K562 (cell line): ENCODE results near the gene TAF11. TPM values are rescaled to one million over a fixed set of nuclear protein-coding genes. Genes with fewer than 3 reads are reported as not detected.

Experiments
- CEBPG ChIP-seq, 3 experiments: fragments of 200-800 bp in 1 of 3; sonication (Bioruptor generic) in 1 of 3; sonication (generic) in 1 of 3; formaldehyde crosslinking in 1 of 3; IDR thresholded peaks in 2 of 3; conservative IDR thresholded peaks in 1 of 3; 2 replicates each; pipeline versions ENCODE4 v1.6.1 to v1.8.0; 2016 to 2022; ENCODE audit warnings: missing compliant biosample characterization in 2 of 3, missing genetic modification characterization in 2 of 3, mild to moderate bottlenecking in 1 of 3, missing genetic modification reagents in 1 of 3
- CREB3L1 ChIP-seq: fragments of 450-650 bp; IDR thresholded peaks from 2 replicates; pipeline ENCODE4 v1.6.1; 2014; ENCODE audit warnings: low read depth, mild to moderate bottlenecking, moderate library complexity, borderline replicate concordance
- E2F1 ChIP-seq: sonication (generic); formaldehyde crosslinking; IDR thresholded peaks from 2 replicates; pipeline ENCODE4 v1.8.1; 2023; ENCODE audit warnings: mild to moderate bottlenecking, missing genetic modification reagents, moderate library complexity
- ELF4 ChIP-seq: fragments of 450-650 bp; formaldehyde crosslinking; IDR thresholded peaks from 2 replicates; pipeline ENCODE4 v1.4.0; 2022; ENCODE audit warnings: missing genetic modification characterization
- IRF9 ChIP-seq: fragments of 450-650 bp; IDR thresholded peaks from 2 replicates; pipeline ENCODE4 v1.6.1; 2016; ENCODE audit warnings: missing biosample characterization, missing genetic modification characterization
- JUN ChIP-seq, 2 experiments: sonication (generic) in 1 of 2; formaldehyde crosslinking in 1 of 2; IDR thresholded peaks; 2 replicates each; pipeline versions ENCODE4 v1.6.1 to v1.8.0; 2012 to 2022; ENCODE audit warnings: borderline replicate concordance in 2 of 2, mild to moderate bottlenecking in 2 of 2, improper control_type of control experiment in 1 of 2, low read depth in 1 of 2, low read length in 1 of 2, missing genetic modification reagents in 1 of 2
- KDM5B ChIP-seq: fragments of 200-600 bp; sonication (generic); IDR thresholded peaks from 2 replicates; pipeline ENCODE4 v1.6.1; 2012; ENCODE audit warnings: low read depth, mild to moderate bottlenecking, moderate library complexity, low read length, control low read depth, inconsistent platforms; ENCODE audit not compliant: insufficient replicate concordance
- MBD1 ChIP-seq: fragments of 250-450 bp; sonication (Bioruptor Pico); IDR thresholded peaks from 2 replicates; pipeline ENCODE4 v1.8.0; 2022; ENCODE audit warnings: inconsistent platforms
- MCM3 ChIP-seq: fragments of 450-650 bp; IDR thresholded peaks from 2 replicates; pipeline ENCODE4 v1.6.1; 2016
- PYGO2 ChIP-seq: fragments of 450-650 bp; IDR thresholded peaks from 2 replicates; pipeline ENCODE4 v1.6.1; 2016; ENCODE audit warnings: mild to moderate bottlenecking, missing genetic modification characterization, moderate library complexity, missing compliant biosample characterization
- SOX6 ChIP-seq: fragments of 450-650 bp; IDR thresholded peaks from 2 replicates; pipeline ENCODE4 v1.6.1; 2014; ENCODE audit warnings: mild to moderate bottlenecking
- TBP ChIP-seq: optimal IDR thresholded peaks from 2 replicates; pipeline ENCODE3; 2011; ENCODE audit warnings: low read depth, low read length, improper control_type of control experiment
- TEAD2 ChIP-seq: fragments of 450-650 bp; IDR thresholded peaks from 2 replicates; pipeline ENCODE4 v1.6.1; 2016; ENCODE audit warnings: missing genetic modification characterization, control low read depth, missing compliant biosample characterization
- VEZF1 ChIP-seq: fragments of 200-800 bp; sonication (Bioruptor generic); IDR thresholded peaks from 2 replicates; pipeline ENCODE4 v1.6.1; 2017; ENCODE audit warnings: missing genetic modification characterization, missing compliant biosample characterization
- YY1 ChIP-seq, 3 experiments: IDR thresholded peaks; 2 replicates each; pipeline ENCODE4 v1.6.1; 2011; ENCODE audit warnings: low read length in 2 of 3, mild to moderate bottlenecking in 2 of 3, moderate library complexity in 2 of 3, borderline replicate concordance in 1 of 3, control low read depth in 1 of 3, low read depth in 1 of 3; ENCODE audit not compliant: insufficient read depth in 3 of 3, insufficient replicate concordance in 2 of 3, control insufficient read depth in 1 of 3, insufficient read length in 1 of 3; ENCODE audit errors: extremely low read depth in 1 of 3
- ZFPM2 ChIP-seq: fragments of 250-450 bp; sonication (Bioruptor Pico); IDR thresholded peaks from 2 replicates; pipeline ENCODE4 v1.5.1; 2022; ENCODE audit warnings: mild to moderate bottlenecking
- ZNF384 ChIP-seq: IDR thresholded peaks from 2 replicates; pipeline ENCODE4 v1.6.1; 2012; ENCODE audit warnings: low read depth, low read length, improper control_type of control experiment
- ZNF436 ChIP-seq: fragments of 250-450, 450-650 bp; sonication (Bioruptor Pico); formaldehyde crosslinking; IDR thresholded peaks from 2 replicates; pipeline ENCODE4 v1.7.0; 2020; ENCODE audit warnings: mild to moderate bottlenecking
- ZNF507 ChIP-seq: conservative IDR thresholded peaks from 2 replicates; pipeline ENCODE4 v1.6.1; 2017; ENCODE audit warnings: missing genetic modification characterization, missing compliant biosample characterization
- ZNF668 ChIP-seq: fragments of 250-450 bp; sonication (Bioruptor Pico); IDR thresholded peaks from 2 replicates; pipeline ENCODE4 v1.8.0; 2022; ENCODE audit warnings: mild to moderate bottlenecking, inconsistent platforms
- ZNF717 ChIP-seq: fragments of 250-450 bp; sonication (Bioruptor Pico); IDR thresholded peaks from 2 replicates; pipeline ENCODE4 v1.5.0; 2021
- polyA plus RNA-seq, 8 experiments: library from polyadenylated mRNA; depleted of rRNA in 4 of 8; stranded (reverse) in 5 of 8; unstranded in 3 of 8; fragments of >200 nt; fragmentation: Nextera tagmentation in 2 of 8; fragmentation: Illumina TruSeq in 1 of 8; extraction: Ambion mirVana in 2 of 8; extraction: Trizol in 1 of 8; gene quantifications; 2 replicates each; pipeline versions ENCODE4 v1.2.1 to v1.2.3, GENCODE V29; 2011 to 2014; ENCODE audit warnings: inconsistent platforms in 1 of 8, missing spikeins in 1 of 8
- total RNA-seq, 7 experiments: library from RNA; depleted of rRNA in 6 of 7; stranded (reverse); fragments of >200 nt in 6 of 7; fragmentation: Illumina TruSeq in 2 of 7; extraction: Trizol in 2 of 7; gene quantifications; 2 replicates each; pipeline versions ENCODE4 v1.2.1 to v1.2.3, GENCODE V29; 2011 to 2021; ENCODE audit warnings: low replicate concordance in 1 of 7

TAF11 gene
- total and polyA plus RNA-seq, 9 of the 15 experiments (the other 6 are each of a cell fraction or from before 2014, with no cell fraction given), result 40.9 to 91.9 (median 71.9) TPM

- no peak for TF ChIP-seq ZNF384
- TF ChIP-seq ZFPM2 (CRISPR knock-in tag), result no peak
- TF ChIP-seq YY1 (IDR thresholded peaks at IDR 0.05; ENCODE audit: borderline replicate concordance in 1 of 3, control insufficient read depth in 1 of 3, extremely low read depth in 1 of 3, insufficient read depth in 3 of 3, insufficient read length in 1 of 3, insufficient replicate concordance in 2 of 3, low read depth in 1 of 3, low read length in 2 of 3), result no peak
- TF ChIP-seq ZNF717 (CRISPR knock-in tag), result no peak
- TF ChIP-seq CREB3L1, result no peak
- no peak for TF ChIP-seq PYGO2 (tag)
- no peak for TF ChIP-seq ELF4 (CRISPR knock-in tag)
- TF ChIP-seq ZNF436 (CRISPR knock-in tag), result no peak
- TF ChIP-seq MBD1 (CRISPR knock-in tag), result no peak
- TF ChIP-seq ZNF668 (CRISPR knock-in tag), result no peak
- TF ChIP-seq MCM3, result no peak
- TF ChIP-seq TBP, result no peak
- peak; percentile 73; the same call in 1 of the 2 replicates for TF ChIP-seq JUN (IDR thresholded peaks at IDR 0.05; ENCODE audit: borderline replicate concordance, low read depth, low read length)
- peak; percentile 95; the same call in 1 of the 2 replicates for TF ChIP-seq JUN (CRISPR knock-in tag; IDR thresholded peaks at IDR 0.05; ENCODE audit: borderline replicate concordance)
- no peak for TF ChIP-seq CEBPG (CRISPR knock-in tag; IDR thresholded peaks at IDR 0.05)
- TF ChIP-seq CEBPG (tag; conservative IDR thresholded peaks at IDR 0.05 in 1 of 2, IDR thresholded peaks at IDR 0.05 in 1 of 2), result no peak
- peak; percentile 100 for TF ChIP-seq SOX6
- no peak for TF ChIP-seq ZNF507 (tag)
- TF ChIP-seq VEZF1 (CRISPR knock-in tag), result peak; percentile 62; the same call in 1 of the 2 replicates
- peak; percentile 83 for TF ChIP-seq TEAD2 (tag)
- TF ChIP-seq E2F1, result no peak
- TF ChIP-seq IRF9 (tag), result no peak
- TF ChIP-seq KDM5B, result no peak
Measured at GRCh38 chr6:34865107-34865506, 22.7 kb downstream of the TAF11 start (continued).
